ENCODE results near the gene KCNK2. TPM values are rescaled to one million over a fixed set of nuclear protein-coding genes. Genes with fewer than 3 reads are reported as not detected.

Gene KCNK2
- polyA plus RNA-seq, 3 donors = not detected

DNA sequence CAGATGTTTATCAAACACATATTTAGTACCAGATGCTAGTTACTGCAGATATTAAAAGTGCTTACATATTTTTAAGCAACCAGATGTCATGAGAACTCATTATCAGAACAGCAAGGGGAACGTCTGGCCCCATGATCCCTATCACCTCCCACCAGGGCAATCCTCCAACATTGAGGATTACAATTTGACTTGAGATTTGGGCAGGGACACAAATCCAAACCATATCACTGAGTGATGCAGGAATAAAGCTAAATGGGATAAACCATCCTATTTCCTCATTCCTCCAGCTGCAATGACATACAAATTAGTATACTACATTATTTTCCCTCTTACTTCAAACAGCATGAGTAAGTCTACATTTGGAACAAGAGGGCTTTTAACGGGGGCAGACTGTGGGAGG is 3.1 kb upstream of the KCNK2 start:
- Mint-ChIP-seq H3K9me3 (peaks cover 0 to 15% (median 5%) of the 10 kb centered on the region in 7 donors), H3K4me3 (no peak overlapping the region), H3K4me1 (peaks cover 2% of the 10 kb centered on the region), H3K27ac (no peak overlapping the region), H3K27me3 (ENCODE audit: low read depth in 3 of 3) (peaks cover 42 to 44% (median 43%) of the 10 kb centered on the region in 3 donors), H3K36me3 (peaks cover 3% of the 10 kb centered on the region in 2 donors)
- Histone ChIP-seq H2AFZ (ENCODE audit: insufficient read depth, low read depth, low read length, poor library complexity, severe bottlenecking) (no peak overlapping the region), H3K27ac (ENCODE audit: low read depth in 1 of 2, low read length in 2 of 2) (no peak overlapping the region), H3K9me3 (replicated peaks in 1 of 2; ENCODE audit: control insufficient read depth in 1 of 2, insufficient read depth in 1 of 2, low read length in 2 of 2) (peaks cover 0 to 15% of the 10 kb centered on the region in 2 donors), H3K36me3 (replicated peaks in 1 of 2; ENCODE audit: control insufficient read depth in 1 of 2, insufficient read depth in 2 of 2, low read length in 2 of 2) (no peaks in the 10 kb centered on the region), H3K4me2 (replicated peaks; ENCODE audit: extremely low read depth, low read length, poor library complexity, severe bottlenecking) (no peak overlapping the region), H3K79me2 (ENCODE audit: insufficient read depth, low read length) (no peaks in the 10 kb centered on the region), H3K9ac (ENCODE audit: insufficient read depth, low read length, poor library complexity, severe bottlenecking) (no peak overlapping the region), H3K4me3 (replicated peaks in 1 of 3; ENCODE audit: low read depth in 2 of 3, low read length in 3 of 3) (no peak overlapping the region), H3K27me3 (ENCODE audit: control insufficient read depth in 2 of 2, insufficient read depth in 2 of 2, low read length in 2 of 2) (peaks cover 35 to 38% of the 10 kb centered on the region in 2 donors), H3K4me1 (ENCODE audit: control insufficient read depth in 1 of 2, insufficient read depth in 2 of 2, low read length in 2 of 2) (no peaks in the 10 kb centered on the region), H4K20me1 (ENCODE audit: insufficient read depth, low read length) (no peaks in the 10 kb centered on the region)
- intact Hi-C loops (cut with micrococcal nuclease) = no loop called here
- DNase-seq = no peak
- TF ChIP-seq, protein P1, sequence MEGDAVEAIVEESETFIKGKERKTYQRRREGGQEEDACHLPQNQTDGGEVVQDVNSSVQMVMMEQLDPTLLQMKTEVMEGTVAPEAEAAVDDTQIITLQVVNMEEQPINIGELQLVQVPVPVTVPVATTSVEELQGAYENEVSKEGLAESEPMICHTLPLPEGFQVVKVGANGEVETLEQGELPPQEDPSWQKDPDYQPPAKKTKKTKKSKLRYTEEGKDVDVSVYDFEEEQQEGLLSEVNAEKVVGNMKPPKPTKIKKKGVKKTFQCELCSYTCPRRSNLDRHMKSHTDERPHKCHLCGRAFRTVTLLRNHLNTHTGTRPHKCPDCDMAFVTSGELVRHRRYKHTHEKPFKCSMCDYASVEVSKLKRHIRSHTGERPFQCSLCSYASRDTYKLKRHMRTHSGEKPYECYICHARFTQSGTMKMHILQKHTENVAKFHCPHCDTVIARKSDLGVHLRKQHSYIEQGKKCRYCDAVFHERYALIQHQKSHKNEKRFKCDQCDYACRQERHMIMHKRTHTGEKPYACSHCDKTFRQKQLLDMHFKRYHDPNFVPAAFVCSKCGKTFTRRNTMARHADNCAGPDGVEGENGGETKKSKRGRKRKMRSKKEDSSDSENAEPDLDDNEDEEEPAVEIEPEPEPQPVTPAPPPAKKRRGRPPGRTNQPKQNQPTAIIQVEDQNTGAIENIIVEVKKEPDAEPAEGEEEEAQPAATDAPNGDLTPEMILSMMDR (IDR thresholded peaks at IDR 0.05) = no peak
- WGBS (ENCODE audit: insufficient coverage) = no CpG with 5 or more reads among the region's 2 CpGs

DNA sequence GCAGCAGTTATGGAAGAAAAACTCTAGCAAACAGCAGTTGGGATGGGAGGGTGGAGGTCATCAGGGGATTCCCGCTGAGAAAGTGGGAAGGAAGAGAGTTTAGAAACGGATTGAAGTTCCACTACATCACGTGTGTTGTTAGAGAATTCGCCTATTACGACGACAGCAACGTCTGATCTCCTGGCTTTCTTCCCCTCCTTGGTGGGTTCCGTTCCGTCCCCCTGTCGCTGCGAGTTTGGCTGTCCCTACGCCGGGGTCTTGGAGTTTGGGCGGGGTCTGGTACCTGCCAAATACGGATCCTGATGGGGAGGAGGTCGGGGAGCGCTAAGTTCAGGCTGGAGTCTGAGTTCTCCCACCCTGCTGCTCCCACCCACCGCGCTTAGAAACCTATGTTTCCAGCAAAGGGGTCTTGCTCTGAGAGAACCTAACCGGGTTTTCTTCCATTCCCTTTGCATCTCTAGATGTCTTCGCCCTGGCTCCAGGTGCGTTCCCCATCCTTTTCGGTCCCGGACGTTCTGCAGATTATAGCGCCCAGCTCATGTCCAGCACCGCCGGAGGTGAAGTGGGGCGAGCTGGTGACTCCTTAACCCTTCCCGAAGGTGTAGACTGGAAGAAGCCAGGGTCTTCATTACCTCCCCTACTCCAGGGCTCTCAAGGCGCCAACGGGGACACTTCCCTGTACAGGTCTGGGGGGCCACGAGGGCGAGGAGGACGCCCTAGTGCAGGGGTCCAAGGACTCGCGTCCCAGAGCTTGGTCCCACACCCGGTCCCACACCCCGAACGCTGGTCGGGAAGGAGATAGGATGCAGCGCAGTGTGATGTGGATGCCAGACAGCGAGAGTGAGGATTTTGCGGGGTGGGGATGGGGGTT is 641 bp upstream of the KCNK2 start:
- intact Hi-C loops (cut with micrococcal nuclease) = no loop called here
- no peak overlapping the region for H3K9ac ChIP-seq (ENCODE audit: insufficient read depth, low read length, poor library complexity, severe bottlenecking)
- Mint-ChIP-seq H3K4me3 (peak overlapping the region in 1 of 2 donors; percentile 79), H3K27ac (no peak overlapping the region), H3K27me3 (ENCODE audit: low read depth in 3 of 3) (peaks cover 53 to 60% (median 58%) of the 10 kb centered on the region in 3 donors), H3K9me3 (peaks cover 0 to 15% (median 5%) of the 10 kb centered on the region in 7 donors), H3K4me1 (peaks cover 2% of the 10 kb centered on the region), H3K36me3 (peaks cover 3% of the 10 kb centered on the region in 2 donors)
- no peak overlapping the region for H3K27ac ChIP-seq (ENCODE audit: low read depth in 1 of 2, low read length in 2 of 2)
- no peak overlapping the region for H2AFZ ChIP-seq (ENCODE audit: insufficient read depth, low read depth, low read length, poor library complexity, severe bottlenecking)
- peaks cover 41 to 56% of the 10 kb centered on the region in 2 donors for H3K27me3 ChIP-seq (ENCODE audit: control insufficient read depth in 2 of 2, insufficient read depth in 2 of 2, low read length in 2 of 2)
- no peaks in the 10 kb centered on the region for H3K4me1 ChIP-seq (ENCODE audit: control insufficient read depth in 1 of 2, insufficient read depth in 2 of 2, low read length in 2 of 2)
- H3K4me3 ChIP-seq (replicated peaks in 1 of 3; ENCODE audit: low read depth in 2 of 3, low read length in 3 of 3) = no peak overlapping the region
- H4K20me1 ChIP-seq (ENCODE audit: insufficient read depth, low read length) = no peaks in the 10 kb centered on the region
- TF ChIP-seq, protein P1 (IDR thresholded peaks at IDR 0.05) = no peak
- H3K4me2 ChIP-seq (replicated peaks; ENCODE audit: extremely low read depth, low read length, poor library complexity, severe bottlenecking) = no peak overlapping the region
- no peaks in the 10 kb centered on the region for H3K79me2 ChIP-seq (ENCODE audit: insufficient read depth, low read length)
- peaks cover 0 to 15% of the 10 kb centered on the region in 2 donors for H3K9me3 ChIP-seq (replicated peaks in 1 of 2; ENCODE audit: control insufficient read depth in 1 of 2, insufficient read depth in 1 of 2, low read length in 2 of 2)
- 4% methylated on average over 30 of the region's 44 CpGs for WGBS (ENCODE audit: insufficient coverage)
- no peaks in the 10 kb centered on the region for H3K36me3 ChIP-seq (replicated peaks in 1 of 2; ENCODE audit: control insufficient read depth in 1 of 2, insufficient read depth in 2 of 2, low read length in 2 of 2)
- DNase-seq = no peak

All from CD14-positive monocyte (primary cell).